MCF 10A (cell line): ENCODE data around the gene MTHFD1L. TPM values are rescaled to one million over a fixed set of nuclear protein-coding genes. Genes with fewer than 3 reads are reported as not detected.
A peak's percentile ranks its signal among the peaks of the same experiment; 100 is the strongest.

ENCODE experiments used
- BruUV-seq: library from RNA; stranded (reverse); fragments of 400-500 nt; replicated peaks from 2 replicates; lab custom pipeline; 2021; lab: Mats Ljungman, UMichigan
- CTCF ChIA-PET: fragments of 300-600 bp; sonication (Branson Sonifier 250); formaldehyde crosslinking; extraction: SDS; loops from one replicate; lab custom pipeline; 2021; ENCODE audit warnings: antibody characterized with exemption, inconsistent platforms; lab: Yijun Ruan, JAX
- POLR2A ChIA-PET: fragments of 300-600, 350-650 bp; sonication (Branson Sonifier 250); formaldehyde crosslinking; extraction: SDS; loops from one replicate; lab custom pipeline; 2020; ENCODE audit warnings: antibody characterized with exemption, inconsistent platforms; lab: Yijun Ruan, JAX
- DNase-seq: peaks from one replicate; pipeline ENCODE4 v3.0.0-alpha.2; 2018; ENCODE audit not compliant: unreplicated experiment
- H3K27ac Mint-ChIP-seq: one replicate; pipeline ENCODE4 v1.8.0; 2022; ENCODE audit warnings: mild to moderate bottlenecking, low read depth, mixed read lengths; ENCODE audit not compliant: unreplicated experiment
- H3K27me3 Mint-ChIP-seq: one replicate; pipeline ENCODE4 v1.8.0; 2022; ENCODE audit warnings: mixed read lengths; ENCODE audit not compliant: insufficient read depth, unreplicated experiment
- H3K36me3 Mint-ChIP-seq: one replicate; pipeline ENCODE4 v1.8.0; 2022; ENCODE audit warnings: mild to moderate bottlenecking, moderate library complexity, mixed read lengths; ENCODE audit not compliant: insufficient read depth, unreplicated experiment
- H3K4me1 Mint-ChIP-seq: one replicate; pipeline ENCODE4 v1.8.0; 2022; ENCODE audit warnings: mixed read lengths; ENCODE audit not compliant: insufficient read depth, unreplicated experiment
- H3K4me3 Mint-ChIP-seq: one replicate; pipeline ENCODE4 v1.8.0; 2022; ENCODE audit warnings: mild to moderate bottlenecking, moderate library complexity, mixed read lengths; ENCODE audit not compliant: unreplicated experiment
- H3K9me3 Mint-ChIP-seq: one replicate; pipeline ENCODE4 v1.8.0; 2022; ENCODE audit warnings: mixed read lengths; ENCODE audit not compliant: unreplicated experiment
- intact Hi-C: fragments of 100-400 bp; cut with micrococcal nuclease; formaldehyde crosslinking; loops from 2 replicates; pipeline ENCODE4 v1.14.1; 2022
- total RNA-seq: library from RNA; stranded (reverse); gene quantifications from 2 replicates; pipeline ENCODE4 v1.2.3, GENCODE V29; 2022
- TF ChIP-seq, protein P1 (sequence below): fragments of 200-600 bp; IDR thresholded peaks from one replicate; pipeline ENCODE4 v1.8.0; 2022; ENCODE audit warnings: antibody characterized with exemption, mild to moderate bottlenecking; ENCODE audit not compliant: unreplicated experiment

MTHFD1L gene
- total RNA-seq, 1 experiment from 2014 or later = 110 TPM

DNA sequence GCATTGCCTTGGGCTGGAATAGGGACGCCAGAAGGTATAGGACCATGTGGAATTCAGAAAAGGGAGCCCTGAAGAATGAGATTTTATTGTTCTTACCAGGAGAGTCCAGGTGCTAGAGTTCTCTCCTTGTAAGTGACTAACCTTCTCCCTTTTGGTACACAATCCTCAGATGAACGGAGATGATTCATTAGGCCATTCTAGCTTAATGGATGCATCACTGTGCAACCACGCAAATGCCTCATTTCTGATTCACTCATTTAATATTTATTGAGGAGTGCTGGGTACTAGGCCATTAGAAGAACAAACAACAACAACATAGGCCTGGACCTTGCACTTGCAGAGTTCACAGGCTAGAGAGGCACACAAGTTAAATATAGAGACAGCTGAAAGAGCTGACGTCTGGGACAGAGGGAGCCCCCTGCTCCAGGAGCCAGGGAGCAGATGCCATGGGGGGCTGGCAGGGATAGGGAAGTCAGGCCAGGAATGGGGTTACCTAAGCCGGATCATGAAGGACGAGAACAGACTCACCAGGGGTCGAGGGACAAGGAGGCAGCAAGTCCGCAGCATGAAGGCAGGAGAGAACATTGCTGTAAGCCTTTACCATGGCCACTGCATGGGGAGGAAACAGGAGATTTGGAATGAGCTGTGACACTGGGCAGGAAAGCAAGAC is 194.7 kb downstream of the MTHFD1L start:
- Mint-ChIP-seq H3K27me3 (no peaks in the 10 kb centered on the region), H3K9me3 (no peaks in the 10 kb centered on the region), H3K4me1 (peaks cover 25% of the 10 kb centered on the region), H3K36me3 (peaks cover 39% of the 10 kb centered on the region), H3K27ac (peak overlapping the region; percentile 97), H3K4me3 (no peak overlapping the region)
- ChIA-PET CTCF (interaction anchor here (0.6 to 2.4 kb wide), 4 partner anchors 9 to 264 kb away, joined by 3 to 5 read pairs (median 4); no protein-coding TSS in a partner anchor), POLR2A (interaction anchor here (0.5 to 1.7 kb wide), 6 partner anchors 8 to 202 kb away, joined by 3 to 21 read pairs (median 5); no protein-coding TSS in a partner anchor)
- intact Hi-C loops = loop anchor here (2.0 kb wide), 1 partner anchor 23 kb away; no protein-coding TSS in a partner anchor
- TF ChIP-seq, protein P1, sequence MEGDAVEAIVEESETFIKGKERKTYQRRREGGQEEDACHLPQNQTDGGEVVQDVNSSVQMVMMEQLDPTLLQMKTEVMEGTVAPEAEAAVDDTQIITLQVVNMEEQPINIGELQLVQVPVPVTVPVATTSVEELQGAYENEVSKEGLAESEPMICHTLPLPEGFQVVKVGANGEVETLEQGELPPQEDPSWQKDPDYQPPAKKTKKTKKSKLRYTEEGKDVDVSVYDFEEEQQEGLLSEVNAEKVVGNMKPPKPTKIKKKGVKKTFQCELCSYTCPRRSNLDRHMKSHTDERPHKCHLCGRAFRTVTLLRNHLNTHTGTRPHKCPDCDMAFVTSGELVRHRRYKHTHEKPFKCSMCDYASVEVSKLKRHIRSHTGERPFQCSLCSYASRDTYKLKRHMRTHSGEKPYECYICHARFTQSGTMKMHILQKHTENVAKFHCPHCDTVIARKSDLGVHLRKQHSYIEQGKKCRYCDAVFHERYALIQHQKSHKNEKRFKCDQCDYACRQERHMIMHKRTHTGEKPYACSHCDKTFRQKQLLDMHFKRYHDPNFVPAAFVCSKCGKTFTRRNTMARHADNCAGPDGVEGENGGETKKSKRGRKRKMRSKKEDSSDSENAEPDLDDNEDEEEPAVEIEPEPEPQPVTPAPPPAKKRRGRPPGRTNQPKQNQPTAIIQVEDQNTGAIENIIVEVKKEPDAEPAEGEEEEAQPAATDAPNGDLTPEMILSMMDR = no peak
- BruUV-seq = no TSS peak
- peak; percentile 89 for DNase-seq

DNA sequence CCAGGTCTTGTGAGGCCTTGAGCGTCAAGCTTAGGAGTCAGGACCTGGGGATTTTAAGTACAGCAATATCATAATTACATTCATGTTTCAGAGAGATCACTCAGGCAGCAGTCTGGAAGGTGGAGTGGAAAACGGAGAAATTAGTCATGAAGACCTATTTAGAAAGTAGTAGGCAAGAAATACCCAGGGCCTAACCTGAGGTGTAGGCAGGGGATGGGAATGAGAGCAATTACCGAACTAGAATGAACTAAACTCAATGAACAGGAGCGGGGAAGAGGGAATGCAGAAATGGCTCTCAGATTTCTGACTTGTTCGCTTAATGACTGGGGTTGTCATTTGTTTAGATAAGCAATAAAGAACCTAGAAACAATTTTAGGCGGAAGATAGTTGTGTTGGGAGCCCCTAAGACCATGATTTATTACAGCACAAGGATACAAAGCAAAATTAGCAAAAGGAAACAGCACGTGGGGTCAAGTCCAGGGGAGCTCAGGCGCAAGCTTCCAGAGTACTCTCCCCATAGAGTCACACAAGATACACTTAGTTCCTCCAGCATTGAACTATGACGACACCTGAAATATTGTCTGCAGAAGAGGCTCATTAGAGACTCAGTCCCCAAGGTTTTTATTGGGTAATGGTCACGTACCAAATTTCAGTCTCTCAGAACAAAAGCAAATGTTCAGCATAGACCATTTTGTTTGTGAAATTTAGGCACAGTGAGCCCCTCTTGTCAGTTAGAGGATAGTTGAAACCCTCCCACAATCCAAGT is 195.4 kb downstream of the MTHFD1L start:
- H3K4me1 Mint-ChIP-seq = peaks cover 25% of the 10 kb centered on the region

DNA sequence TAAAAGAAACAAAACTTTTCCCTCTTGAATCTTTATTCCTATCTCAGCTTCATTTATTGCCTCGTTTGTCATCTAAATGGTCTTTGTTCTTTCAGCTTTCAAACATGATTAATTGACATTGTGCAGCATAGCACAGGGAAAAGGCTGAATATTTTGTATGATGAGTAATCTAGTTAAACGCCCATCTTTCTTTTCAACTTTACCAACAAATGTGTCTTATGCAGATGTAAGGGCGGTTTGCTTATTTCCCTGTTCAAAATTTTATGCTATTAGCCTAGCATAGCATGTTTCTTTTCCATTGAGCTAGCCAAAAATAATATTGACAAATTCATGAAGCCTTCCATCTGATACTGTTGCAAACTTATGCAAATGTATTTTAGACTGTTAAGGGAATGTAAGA is 197.8 kb downstream of the MTHFD1L start:
- Mint-ChIP-seq H3K9me3 (no peaks in the 10 kb centered on the region), H3K4me1 (peaks cover 35% of the 10 kb centered on the region), H3K4me3 (no peak overlapping the region), H3K27me3 (no peaks in the 10 kb centered on the region), H3K27ac (peak overlapping the region; percentile 75), H3K36me3 (peaks cover 28% of the 10 kb centered on the region)
- intact Hi-C loops = no loop called here
- POLR2A ChIA-PET = interaction anchor here (0.6 to 1.8 kb wide), 6 partner anchors 10 to 250 kb away, joined by 3 to 8 read pairs (median 3); no protein-coding TSS in a partner anchor
- TF ChIP-seq, protein P1 = no peak
- BruUV-seq = no TSS peak
- CTCF ChIA-PET = interaction anchor here (0.6 to 1.2 kb wide), 3 partner anchors 11 to 184 kb away, joined by 3 to 4 read pairs (median 3); no protein-coding TSS in a partner anchor
- DNase-seq = peak; percentile 45

More for the DNA sequence above, 195.4 kb downstream of the MTHFD1L start:
- no peaks in the 10 kb centered on the region for H3K27me3 Mint-ChIP-seq
- no peak overlapping the region for H3K4me3 Mint-ChIP-seq
- ChIA-PET CTCF (interaction anchor here (0.6 to 2.4 kb wide), 4 partner anchors 10 to 264 kb away, joined by 3 to 5 read pairs (median 4); no protein-coding TSS in a partner anchor), POLR2A (interaction anchor here (1.0 to 1.7 kb wide), 5 partner anchors 8 to 196 kb away, joined by 3 to 21 read pairs (median 5); no protein-coding TSS in a partner anchor)
- H3K36me3 Mint-ChIP-seq = peaks cover 39% of the 10 kb centered on the region
- H3K9me3 Mint-ChIP-seq = no peaks in the 10 kb centered on the region
- no peak for DNase-seq
- intact Hi-C loops = loop anchor here (2.0 kb wide), 1 partner anchor 24 kb away; no protein-coding TSS in a partner anchor
- peak overlapping the region; percentile 97 for H3K27ac Mint-ChIP-seq
- TF ChIP-seq, protein P1 = no peak
- BruUV-seq = TSS peak; percentile 23
